Hippocampal formation (tissue), 2 donors: Measurements from ENCODE around the gene POC1A.

Experiments used
- DNase-seq, 2 donors: peaks; one replicate each; lab custom pipeline; 2025; lab: John Stamatoyannopoulos, UW

Gene POC1A

DNA sequence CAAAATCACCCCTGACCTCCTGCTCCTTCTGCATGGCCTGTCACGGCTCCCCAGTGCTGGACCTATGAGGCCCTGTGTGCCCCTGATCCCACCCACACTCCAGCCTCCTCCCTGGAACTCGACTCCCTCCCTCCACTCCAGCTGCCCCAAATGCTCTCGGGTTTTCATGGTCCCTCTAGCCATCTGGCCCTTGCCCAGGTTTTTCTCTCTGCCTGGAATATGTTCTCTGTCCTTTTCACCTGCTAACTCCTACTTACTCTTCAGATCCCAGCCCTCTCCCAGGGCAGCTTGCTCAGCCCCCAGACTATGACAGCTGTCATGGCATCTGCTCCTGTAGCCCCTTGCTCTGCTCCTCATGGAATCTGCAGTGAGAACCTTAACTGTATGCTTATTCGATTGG lies 128.2 kb downstream of the POC1A start:
- no peak for DNase-seq

DNA sequence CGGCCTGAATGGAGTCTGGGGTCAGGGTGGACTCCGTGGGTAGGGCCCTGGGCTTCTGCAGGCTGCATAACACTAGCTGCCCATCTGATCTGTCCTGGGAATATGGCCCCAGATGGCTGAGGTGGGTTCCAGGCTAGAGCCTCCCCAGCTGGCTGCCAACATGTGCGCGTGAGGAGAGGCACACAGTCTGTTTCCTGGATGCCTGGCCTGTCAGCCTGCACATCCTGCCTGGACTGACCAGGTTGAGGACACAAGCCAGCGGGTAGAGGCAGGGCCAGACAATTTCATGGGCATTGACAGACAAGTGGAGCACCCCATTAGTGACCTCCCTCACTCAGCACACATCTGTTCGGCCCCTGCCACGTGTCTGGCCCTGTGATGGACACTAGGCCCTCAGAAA lies 128.8 kb downstream of the POC1A start:
- no peak for DNase-seq
